ENCODE data around the gene SH3PXD2A.

DNA sequence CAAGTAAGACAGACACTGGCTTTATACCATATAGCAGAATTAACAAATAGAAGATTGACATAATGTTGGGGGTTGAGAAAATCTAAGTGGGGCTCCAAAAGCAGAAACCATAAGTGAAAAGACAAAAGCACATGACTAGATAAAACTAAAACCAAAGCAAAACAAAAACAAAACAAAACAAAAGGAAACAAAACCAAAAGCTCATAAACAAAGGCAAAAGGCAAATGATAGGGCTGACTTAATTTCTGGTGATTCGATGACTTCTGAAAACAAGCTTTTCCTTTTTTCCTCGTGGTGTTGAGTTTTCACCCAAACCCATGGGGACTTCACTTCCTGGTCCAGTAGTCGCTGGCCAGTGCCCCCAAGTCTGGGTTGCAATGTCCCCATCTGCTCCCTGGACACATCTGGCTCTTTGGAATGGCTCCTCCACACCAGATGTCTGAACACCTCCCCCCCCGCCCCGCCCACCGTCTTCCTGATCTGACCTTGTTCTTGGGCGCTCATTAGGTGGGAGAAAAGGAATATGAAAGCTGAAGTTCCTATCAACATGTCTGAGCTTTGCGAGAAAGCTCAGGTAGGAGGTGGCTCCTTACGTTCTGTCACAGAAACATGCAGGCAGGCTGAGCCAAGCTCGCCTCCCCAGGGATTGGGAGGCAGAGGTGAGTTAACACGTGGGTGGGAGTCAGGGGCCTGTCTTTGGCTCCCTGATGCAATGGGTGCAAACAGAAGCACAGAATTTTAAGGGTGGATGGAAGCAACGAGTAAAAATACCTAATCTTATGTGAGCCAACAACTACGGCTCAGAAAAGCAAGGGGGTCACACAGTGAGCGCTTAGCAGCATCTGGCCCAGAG, 240.8 kb downstream of the SH3PXD2A start:
- TF ChIP-seq EP300 (IDR thresholded peaks at IDR 0.05) (no peak), POLR2A (IDR thresholded peaks at IDR 0.05) (no peak), POLR2AphosphoS5 (IDR thresholded peaks at IDR 0.05) (no peak)
- TF ChIP-seq, protein P1, sequence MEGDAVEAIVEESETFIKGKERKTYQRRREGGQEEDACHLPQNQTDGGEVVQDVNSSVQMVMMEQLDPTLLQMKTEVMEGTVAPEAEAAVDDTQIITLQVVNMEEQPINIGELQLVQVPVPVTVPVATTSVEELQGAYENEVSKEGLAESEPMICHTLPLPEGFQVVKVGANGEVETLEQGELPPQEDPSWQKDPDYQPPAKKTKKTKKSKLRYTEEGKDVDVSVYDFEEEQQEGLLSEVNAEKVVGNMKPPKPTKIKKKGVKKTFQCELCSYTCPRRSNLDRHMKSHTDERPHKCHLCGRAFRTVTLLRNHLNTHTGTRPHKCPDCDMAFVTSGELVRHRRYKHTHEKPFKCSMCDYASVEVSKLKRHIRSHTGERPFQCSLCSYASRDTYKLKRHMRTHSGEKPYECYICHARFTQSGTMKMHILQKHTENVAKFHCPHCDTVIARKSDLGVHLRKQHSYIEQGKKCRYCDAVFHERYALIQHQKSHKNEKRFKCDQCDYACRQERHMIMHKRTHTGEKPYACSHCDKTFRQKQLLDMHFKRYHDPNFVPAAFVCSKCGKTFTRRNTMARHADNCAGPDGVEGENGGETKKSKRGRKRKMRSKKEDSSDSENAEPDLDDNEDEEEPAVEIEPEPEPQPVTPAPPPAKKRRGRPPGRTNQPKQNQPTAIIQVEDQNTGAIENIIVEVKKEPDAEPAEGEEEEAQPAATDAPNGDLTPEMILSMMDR (IDR thresholded peaks at IDR 0.05), result no peak

Data from sigmoid colon (tissue), 4 donors.